GM12892 (cell line): ENCODE data around the gene CAVIN1.
"Not testable (repeated sequence)": the region's sequence is repeated elsewhere in the genome, so short reads cannot be mapped to it uniquely, and the experiment has no call there.

Experiments used
- DNase-seq: peaks from one replicate; pipeline ENCODE4 v3.0.0; 2011; ENCODE audit not compliant: insufficient read length
- FAIRE-seq: peaks from 2 replicates; lab custom pipeline; 2011; peaks lifted over from hg19 to GRCh38; lab: Jason Lieb, UNC
- POLR2A ChIP-seq: IDR thresholded peaks from 2 replicates; pipeline ENCODE4 v1.6.1; 2011; ENCODE audit warnings: low read depth, low read length, control low read depth
- POLR2AphosphoS5 ChIP-seq: IDR thresholded peaks from 2 replicates; pipeline ENCODE4 v1.6.1; 2011; ENCODE audit warnings: low read depth, low read length, control low read depth
- TAF1 ChIP-seq: IDR thresholded peaks from 2 replicates; pipeline ENCODE4 v1.6.1; 2011; ENCODE audit warnings: low read depth, mild to moderate bottlenecking, control low read depth, low read length, borderline replicate concordance

The CAVIN1 gene

DNA sequence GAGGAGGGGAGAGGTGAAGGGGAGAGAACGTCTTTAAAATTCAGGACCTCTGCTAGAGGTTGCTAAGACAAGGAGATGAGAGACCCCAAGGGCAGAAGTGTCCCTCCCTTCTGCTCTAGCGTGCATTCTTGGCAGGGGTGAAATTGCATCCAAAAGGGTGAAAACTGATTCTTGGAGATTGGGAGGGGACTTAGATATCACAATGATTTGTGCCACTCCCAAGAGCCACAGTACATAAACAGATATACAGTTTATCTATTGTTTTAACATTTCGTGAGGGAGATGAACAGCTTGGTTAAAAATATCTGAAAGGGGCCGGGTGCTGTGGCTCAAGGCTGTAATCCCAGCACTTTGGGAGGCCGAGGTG lies 12.8 kb downstream of the CAVIN1 start:
- FAIRE-seq = no peak
- DNase-seq = no peak
- TF ChIP-seq POLR2A (no peak), TAF1 (no peak), POLR2AphosphoS5 (no peak)

DNA sequence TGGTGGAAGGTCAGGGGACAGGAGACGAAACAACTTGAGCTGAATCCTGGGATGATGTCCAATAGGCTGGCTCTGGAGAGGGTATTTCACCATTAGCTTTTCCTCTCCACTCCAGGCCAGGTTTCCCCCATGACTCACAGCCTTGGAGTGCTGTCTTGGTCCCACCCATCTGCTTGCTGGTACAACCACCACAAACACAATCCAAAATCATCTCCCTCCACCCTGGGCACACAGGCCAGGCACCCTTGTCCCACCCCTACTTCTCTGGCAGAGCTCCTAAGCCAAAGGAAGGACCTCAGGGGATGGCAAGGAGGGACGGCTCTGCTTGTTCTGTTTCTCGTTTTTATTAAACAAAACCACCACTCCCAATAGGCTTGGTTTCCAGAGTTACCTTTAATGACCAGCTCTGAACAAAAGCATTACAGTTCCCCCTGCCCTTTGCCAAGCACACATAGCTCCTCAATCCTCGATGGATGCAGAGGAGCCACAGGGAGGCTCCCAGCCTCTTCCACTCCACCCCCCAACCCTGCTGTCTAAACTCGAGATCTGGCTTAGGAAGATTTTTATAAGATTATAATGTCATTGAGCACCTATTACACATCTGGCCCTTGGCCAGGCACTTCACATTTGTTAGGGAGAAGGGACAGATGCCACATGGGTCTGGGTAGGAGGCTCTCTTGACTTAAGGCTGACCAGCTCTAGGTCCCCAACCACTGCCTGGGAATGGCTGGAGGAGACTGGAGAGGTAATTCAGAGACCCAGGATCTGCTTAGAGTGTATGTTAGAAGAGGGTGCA lies 13.3 kb downstream of the CAVIN1 start:
- DNase-seq (no peak), FAIRE-seq (no peak)
- no peak for TF ChIP-seq TAF1
- TF ChIP-seq POLR2A = no peak
- TF ChIP-seq POLR2AphosphoS5 = no peak

DNA sequence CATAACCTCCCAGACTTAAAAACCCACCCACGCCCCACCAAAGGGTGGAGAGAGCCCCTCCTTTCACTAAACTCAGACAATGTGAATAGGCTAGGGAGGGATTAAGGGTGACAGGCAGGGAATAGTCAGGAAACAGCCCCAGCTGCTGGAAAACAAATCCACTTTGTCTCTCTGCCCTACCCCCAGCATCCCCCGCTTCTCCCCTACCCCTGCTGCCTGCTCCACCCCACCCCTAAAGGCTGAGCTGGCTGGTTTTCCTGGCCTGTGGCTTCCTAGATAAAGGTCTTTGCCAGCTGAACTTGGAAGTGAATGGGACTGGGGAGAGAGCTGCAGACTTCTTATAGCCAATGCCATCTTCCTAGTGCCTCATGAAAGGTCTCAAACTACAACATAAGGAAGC lies 15.0 kb downstream of the CAVIN1 start:
- DNase-seq = no peak
- no peak for TF ChIP-seq POLR2A
- no peak for TF ChIP-seq TAF1
- TF ChIP-seq POLR2AphosphoS5 = no peak
- FAIRE-seq = no peak

DNA sequence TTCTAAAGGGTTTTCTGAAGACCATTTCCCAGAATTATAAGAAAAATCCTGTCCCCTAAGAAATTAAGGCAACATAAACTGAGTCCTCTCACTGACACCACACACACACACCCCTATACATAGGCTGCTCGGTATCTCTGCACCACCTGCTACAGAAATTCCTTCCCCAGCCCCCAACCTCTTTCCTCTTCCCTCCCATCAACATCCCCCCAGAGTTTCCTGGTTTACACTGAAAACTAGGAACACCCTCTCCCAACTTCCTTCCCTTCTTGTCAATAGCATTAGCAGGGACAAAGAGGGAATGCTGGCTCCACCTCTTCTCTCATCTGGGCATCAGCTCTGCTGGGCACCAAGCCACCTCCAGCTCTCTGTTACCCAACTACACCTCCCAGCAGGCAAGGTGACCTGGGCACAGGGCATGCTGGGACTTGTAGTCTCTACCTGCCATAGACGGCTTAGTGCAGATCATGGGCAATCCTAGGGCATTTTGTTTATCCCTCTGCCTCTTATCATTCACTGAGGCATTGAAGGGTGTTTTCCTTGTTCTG lies 15.7 kb downstream of the CAVIN1 start:
- TF ChIP-seq POLR2A (no peak), POLR2AphosphoS5 (no peak), TAF1 (no peak)

DNA sequence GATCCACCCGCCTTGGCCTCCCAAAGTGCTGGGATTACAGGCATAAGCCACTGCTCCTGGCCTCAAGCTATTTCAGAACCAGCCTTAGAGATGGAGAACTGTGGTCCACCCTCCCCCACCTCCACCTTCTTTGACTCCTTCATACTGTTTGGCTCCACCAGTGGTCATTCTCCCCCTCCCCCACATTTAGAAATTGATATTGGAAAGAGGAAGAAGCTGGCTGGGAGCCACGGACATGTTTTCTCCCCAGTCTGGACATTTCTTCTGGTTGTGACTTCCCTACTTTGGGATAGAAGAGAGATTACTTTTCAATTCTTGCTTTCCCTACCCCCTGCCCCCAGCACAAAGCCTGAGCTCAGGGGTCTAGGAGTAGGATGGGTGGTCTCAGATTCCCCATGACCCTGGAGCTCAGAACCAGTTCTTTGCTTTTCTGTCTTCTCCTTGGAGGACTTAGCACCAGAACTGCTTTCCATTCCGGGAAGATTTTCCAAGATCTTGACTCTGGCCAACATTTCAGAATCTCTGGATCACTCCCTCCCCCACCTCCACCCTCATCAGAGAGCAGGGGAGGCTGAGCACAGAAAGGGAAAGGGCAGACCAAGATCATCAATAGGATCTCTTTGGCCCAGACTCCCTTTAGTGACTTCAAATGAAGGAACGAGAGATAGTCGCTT lies 16.3 kb downstream of the CAVIN1 start:
- TF ChIP-seq POLR2AphosphoS5 = no peak
- DNase-seq = no peak
- no peak for FAIRE-seq

More for the DNA sequence above, 15.7 kb downstream of the CAVIN1 start:
- FAIRE-seq (peak; percentile 93), DNase-seq (peak; percentile 65)

DNA sequence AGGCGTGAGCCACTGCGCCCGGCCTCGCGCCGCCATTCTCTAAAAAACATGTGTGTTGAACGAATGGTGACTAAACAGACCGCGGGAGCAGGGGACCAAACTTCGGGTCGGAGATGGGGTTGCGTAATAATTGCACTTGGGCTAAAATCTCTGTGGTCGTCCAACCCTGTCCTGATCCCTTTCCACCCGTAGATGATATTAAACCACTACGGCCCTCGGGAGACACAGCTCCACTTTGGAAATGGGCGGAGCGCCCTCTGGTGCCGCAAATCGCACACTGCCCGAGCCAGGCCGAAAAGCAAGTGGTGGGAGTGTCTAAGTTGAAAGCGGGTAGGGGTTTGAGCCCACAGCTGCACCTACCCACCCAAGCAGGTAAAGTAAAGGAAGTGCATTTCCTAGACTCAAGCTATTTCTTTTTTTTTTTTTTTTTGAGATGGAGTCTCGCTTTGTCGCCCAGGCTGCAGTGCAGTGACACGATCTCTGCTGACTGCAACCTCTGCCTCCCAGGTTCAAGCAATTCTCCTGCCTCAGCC lies 17.0 kb downstream of the CAVIN1 start:
- DNase-seq (peak; percentile 64), FAIRE-seq (peak; percentile 90)

DNA sequence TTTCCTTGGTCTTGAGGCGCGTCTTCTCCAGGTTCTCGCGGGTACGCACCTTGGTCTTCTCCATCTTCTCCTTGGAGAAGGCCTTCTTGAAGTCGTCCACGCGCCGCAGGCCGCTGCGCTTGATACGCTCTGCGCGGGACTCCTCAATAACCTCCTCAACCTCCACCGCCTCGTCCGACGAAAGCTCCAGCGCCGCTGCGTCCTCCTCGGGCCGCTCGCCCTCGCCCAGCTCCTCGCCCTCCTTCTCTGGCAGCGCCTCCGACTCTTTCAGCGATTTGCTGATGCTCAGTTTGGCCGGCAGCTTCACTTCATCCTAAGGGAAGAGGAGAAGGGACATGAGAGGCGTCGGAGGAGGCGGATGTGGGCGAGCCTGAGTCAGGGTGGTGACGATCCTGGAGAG lies 18.0 kb downstream of the CAVIN1 start:
- no peak for DNase-seq
- TF ChIP-seq TAF1 (no peak), POLR2AphosphoS5 (no peak), POLR2A (no peak)
- FAIRE-seq = no peak

More for the DNA sequence above, 17.0 kb downstream of the CAVIN1 start:
- no peak for TF ChIP-seq TAF1
- no peak for TF ChIP-seq POLR2A
- no peak for TF ChIP-seq POLR2AphosphoS5

DNA sequence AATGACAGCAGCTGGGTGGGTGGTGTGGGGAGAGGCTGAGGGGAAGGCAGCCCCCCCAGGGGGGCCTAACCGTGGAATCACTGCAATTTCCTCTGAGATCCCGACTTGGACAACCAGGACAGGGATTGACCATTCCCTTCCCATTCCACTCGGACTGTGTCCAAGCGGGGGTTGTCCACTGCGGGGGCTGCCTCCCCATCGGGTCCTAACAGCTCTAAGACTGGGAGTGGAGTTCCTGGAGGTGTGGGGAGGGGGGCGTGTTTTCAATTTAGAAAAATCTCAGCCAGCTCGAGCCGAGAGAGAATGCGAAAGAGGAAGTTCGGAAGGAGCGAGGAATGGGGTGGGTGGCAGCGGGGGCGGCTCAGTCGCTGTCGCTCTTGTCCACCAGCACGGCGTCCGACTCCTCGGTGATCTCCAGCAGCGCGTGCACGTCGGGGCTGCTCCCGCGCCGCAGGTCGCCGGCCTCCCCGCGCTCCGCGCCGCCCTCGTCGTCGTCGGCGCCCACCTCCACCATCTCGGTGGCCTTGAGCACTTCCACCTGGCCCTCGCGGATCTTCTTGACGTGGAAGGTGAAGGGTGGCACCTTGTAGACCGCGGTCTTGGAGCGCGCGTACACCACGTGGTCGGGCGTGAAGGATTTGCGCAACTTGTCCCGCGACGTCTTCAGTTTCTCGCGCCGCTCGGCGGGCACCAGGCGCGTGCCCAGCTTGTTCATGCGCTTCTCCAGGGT lies 18.6 kb downstream of the CAVIN1 start:
- no peak for FAIRE-seq
- no peak for DNase-seq
- TF ChIP-seq TAF1 = no peak
- no peak for TF ChIP-seq POLR2A
- TF ChIP-seq POLR2AphosphoS5 = no peak

DNA sequence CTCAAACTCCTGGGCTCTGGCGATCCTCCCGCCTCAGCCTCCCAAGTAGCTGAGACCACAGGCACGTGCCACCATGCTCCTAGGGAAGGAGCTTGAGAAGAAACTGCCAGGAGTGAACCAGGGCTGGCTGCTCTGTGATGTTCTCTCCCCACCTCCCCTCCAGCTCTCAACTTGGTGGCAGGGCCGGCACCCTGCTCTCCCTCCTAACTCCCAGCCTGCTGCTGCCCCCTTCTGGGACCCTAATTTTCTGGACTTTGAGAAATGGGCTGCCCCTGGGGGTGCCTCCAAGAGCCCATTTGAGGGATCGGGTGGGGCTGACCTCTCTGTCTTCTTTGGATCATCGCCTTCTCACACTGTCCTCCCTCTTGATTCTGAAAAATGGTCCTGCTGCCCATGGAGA lies 19.9 kb downstream of the CAVIN1 start:
- FAIRE-seq (no peak), DNase-seq (no peak)
- TF ChIP-seq POLR2AphosphoS5 (no peak), POLR2A (no peak), TAF1 (no peak)

DNA sequence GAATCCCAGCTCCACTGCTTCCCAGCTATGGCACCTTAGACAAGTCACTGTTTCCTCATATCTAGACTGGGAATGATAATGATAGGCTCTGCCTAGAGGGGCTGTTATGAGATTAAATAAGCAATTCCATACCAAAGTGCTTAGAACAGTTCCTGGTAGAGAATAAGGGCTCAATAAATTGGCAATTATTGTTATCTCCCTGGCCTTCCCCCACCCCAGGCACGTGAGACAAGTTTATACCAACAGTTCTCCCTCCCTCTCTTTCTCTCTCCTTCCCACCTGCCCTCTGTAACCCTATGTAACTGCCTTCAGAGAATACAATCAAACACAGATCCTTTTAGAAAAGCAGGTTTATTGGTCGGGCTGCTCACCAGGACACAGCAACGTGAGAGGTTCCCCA lies 20.9 kb downstream of the CAVIN1 start:
- no peak for TF ChIP-seq TAF1
- no peak for TF ChIP-seq POLR2AphosphoS5
- no peak for TF ChIP-seq POLR2A
- FAIRE-seq (no peak), DNase-seq (no peak)

DNA sequence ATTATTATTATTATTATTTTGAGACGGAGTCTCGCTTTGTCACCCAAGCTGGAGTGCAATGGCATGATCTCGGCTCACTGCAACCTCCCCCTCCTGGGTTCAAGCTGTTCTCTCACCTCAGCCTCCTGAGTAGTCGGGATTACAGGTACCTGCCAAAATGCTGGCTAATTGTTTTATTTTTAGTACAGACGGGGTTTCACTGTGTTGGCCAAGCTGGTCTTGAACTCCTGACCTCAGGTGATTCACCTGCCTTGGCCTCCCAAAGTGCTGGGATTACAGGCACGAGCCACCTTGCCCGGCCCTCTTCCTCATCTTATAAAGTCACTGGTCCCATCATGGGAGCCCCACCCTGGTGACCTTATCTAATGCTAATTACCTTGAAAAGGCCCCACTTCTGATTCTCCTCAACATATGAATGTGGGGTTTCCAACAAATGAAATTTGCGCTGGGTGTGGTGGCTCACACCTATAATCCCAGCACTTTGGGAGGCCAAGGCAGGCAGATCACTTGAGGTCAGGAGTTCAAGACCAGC lies 22.1 kb downstream of the CAVIN1 start:
- DNase-seq, FAIRE-seq: not testable (repeated sequence)
